Subcutaneous adipose tissue (tissue), 4 donors: Measurements from ENCODE around the gene CEP152. TPM values are rescaled to one million over a fixed set of nuclear protein-coding genes. Genes with fewer than 3 reads are reported as not detected.

Experiments
- CTCF ChIP-seq: fragments of 450-650 bp; IDR thresholded peaks from one replicate; pipeline ENCODE4 v1.5.1; 2016; ENCODE audit warnings: low read depth, mild to moderate bottlenecking, control low read depth, antibody characterized with exemption, moderate library complexity
- total RNA-seq, 4 donors: library from RNA; depleted of rRNA; stranded (reverse); fragments of >200 nt; gene quantifications; one replicate each; pipeline ENCODE4 v1.1.0, GENCODE V29; 2016

CEP152 gene
- total RNA-seq, 4 donors from 2014 or later = 3.4 to 7.1 (median 5.7) TPM

- no peak for TF ChIP-seq CTCF
Observed at GRCh38 chr15:48765022-48765421, 45.8 kb downstream of the CEP152 start.

GRCh38 chr15:48761393-48762158 is 49.3 kb downstream of the CEP152 start:
- TF ChIP-seq CTCF = no peak

- TF ChIP-seq CTCF = no peak
Observed at GRCh38 chr15:48759921-48760320, 50.9 kb downstream of the CEP152 start.

GRCh38 chr15:48757661-48758060 is 53.2 kb downstream of the CEP152 start:
- no peak for TF ChIP-seq CTCF

- TF ChIP-seq CTCF = no peak
Observed at GRCh38 chr15:48754011-48754410, 56.9 kb downstream of the CEP152 start.

- no peak for TF ChIP-seq CTCF
Observed at GRCh38 chr15:48751595-48751994, 59.3 kb downstream of the CEP152 start.

GRCh38 chr15:48748535-48748934 is 62.3 kb downstream of the CEP152 start:
- TF ChIP-seq CTCF = no peak
